Parathyroid adenoma (tissue), 2 donors: ENCODE data around the gene INAVA.

Experiments
- H2AFZ ChIP-seq: fragments of 300-600 bp; sonication (generic); one replicate; pipeline ENCODE4 v1.7.0; 2017; ENCODE audit warnings: antibody characterized with exemption, mild to moderate bottlenecking
- H3K27ac ChIP-seq: fragments of 300-600 bp; sonication (generic); one replicate; pipeline ENCODE4 v1.7.0; 2017
- H3K27me3 ChIP-seq: fragments of 300-600 bp; sonication (generic); one replicate; pipeline ENCODE4 v1.7.0; 2017; ENCODE audit warnings: low read length; ENCODE audit not compliant: control insufficient read depth, insufficient read depth
- H3K36me3 ChIP-seq: fragments of 300-600 bp; sonication (generic); one replicate; pipeline ENCODE4 v1.7.0; 2017; ENCODE audit warnings: low read length; ENCODE audit not compliant: control insufficient read depth, insufficient read depth
- H3K4me1 ChIP-seq: fragments of 300-600 bp; sonication (generic); one replicate; pipeline ENCODE4 v1.7.0; 2017; ENCODE audit warnings: control low read depth
- H3K4me2 ChIP-seq: fragments of 300-600 bp; sonication (generic); one replicate; pipeline ENCODE4 v1.7.0; 2017; ENCODE audit warnings: low read length
- H3K4me3 ChIP-seq: fragments of 300-600 bp; sonication (generic); one replicate; pipeline ENCODE4 v1.7.0; 2017; ENCODE audit warnings: low read depth, low read length
- H3K79me2 ChIP-seq: fragments of 300-600 bp; sonication (generic); one replicate; pipeline ENCODE4 v1.7.0; 2017; ENCODE audit warnings: control low read depth
- H3K9ac ChIP-seq: fragments of 300-600 bp; sonication (generic); one replicate; pipeline ENCODE4 v1.7.0; 2017; ENCODE audit warnings: mild to moderate bottlenecking
- H3K9me3 ChIP-seq: fragments of 300-600 bp; sonication (generic); one replicate; pipeline ENCODE4 v1.7.0; 2017; ENCODE audit warnings: low read length; ENCODE audit not compliant: control insufficient read depth
- TF ChIP-seq, protein P1 (sequence below): fragments of 300-600 bp; sonication (generic); IDR thresholded peaks from one replicate; pipeline ENCODE4 v1.7.0; 2017; ENCODE audit warnings: antibody characterized with exemption, mild to moderate bottlenecking
- donor health status: primary hyperparathyroidism.

INAVA gene

DNA sequence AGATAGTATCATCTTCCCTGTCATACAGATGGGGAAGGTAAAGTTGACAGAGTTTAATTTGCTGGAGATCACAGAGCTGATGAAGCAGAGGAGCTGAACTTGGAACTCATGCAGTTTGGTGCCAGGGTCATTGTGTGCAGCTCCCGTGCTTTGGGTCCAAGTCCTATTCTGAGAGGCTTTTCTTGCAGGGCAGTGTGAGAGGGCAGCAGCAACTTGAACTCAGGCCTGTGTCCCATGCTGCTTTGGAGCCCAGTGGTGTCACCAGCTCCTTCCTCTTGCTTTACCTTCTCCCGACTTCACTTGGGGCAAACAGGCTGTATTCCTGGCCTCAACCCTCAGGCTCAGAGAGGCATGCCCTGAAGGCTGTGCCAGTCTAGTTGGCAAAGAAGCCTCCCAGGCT lies 24.7 kb downstream of the INAVA start:
- Histone ChIP-seq H3K4me3 (no peak overlapping the region), H3K9ac (no peak overlapping the region), H2AFZ (no peak overlapping the region), H3K4me2 (no peak overlapping the region), H3K9me3 (no peaks in the 10 kb centered on the region), H3K27ac (no peak overlapping the region), H3K27me3 (no peaks in the 10 kb centered on the region), H3K36me3 (no peaks in the 10 kb centered on the region), H3K4me1 (no peaks in the 10 kb centered on the region), H3K79me2 (no peaks in the 10 kb centered on the region)
- TF ChIP-seq, protein P1, sequence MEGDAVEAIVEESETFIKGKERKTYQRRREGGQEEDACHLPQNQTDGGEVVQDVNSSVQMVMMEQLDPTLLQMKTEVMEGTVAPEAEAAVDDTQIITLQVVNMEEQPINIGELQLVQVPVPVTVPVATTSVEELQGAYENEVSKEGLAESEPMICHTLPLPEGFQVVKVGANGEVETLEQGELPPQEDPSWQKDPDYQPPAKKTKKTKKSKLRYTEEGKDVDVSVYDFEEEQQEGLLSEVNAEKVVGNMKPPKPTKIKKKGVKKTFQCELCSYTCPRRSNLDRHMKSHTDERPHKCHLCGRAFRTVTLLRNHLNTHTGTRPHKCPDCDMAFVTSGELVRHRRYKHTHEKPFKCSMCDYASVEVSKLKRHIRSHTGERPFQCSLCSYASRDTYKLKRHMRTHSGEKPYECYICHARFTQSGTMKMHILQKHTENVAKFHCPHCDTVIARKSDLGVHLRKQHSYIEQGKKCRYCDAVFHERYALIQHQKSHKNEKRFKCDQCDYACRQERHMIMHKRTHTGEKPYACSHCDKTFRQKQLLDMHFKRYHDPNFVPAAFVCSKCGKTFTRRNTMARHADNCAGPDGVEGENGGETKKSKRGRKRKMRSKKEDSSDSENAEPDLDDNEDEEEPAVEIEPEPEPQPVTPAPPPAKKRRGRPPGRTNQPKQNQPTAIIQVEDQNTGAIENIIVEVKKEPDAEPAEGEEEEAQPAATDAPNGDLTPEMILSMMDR = no peak

DNA sequence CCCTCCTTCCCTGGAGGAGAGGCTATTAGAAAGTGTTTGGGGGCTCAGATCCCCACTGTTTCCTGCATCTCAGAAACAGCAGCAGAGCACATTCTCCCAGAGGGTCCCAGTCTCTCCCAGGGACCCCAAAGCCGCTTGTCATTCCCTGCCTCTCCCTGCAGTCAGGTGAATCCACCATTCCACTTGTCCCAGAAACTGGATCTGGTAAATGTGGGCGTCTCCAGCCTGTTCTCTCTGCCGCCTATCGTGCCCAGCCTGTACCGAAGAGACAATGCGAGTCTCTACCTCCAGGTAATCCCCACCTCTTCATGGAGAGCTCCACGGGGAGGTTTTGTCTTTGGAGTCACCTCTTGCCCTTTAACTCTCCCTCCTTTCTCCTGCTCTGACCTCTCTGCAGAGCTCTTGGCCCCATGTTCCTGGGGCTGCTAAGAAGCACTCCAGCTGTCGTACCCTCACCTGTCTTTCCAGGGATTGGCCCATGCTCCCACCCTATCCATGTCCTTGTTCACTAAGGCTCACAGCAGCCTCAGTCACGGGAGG lies 26.9 kb downstream of the INAVA start:
- H3K27ac ChIP-seq = no peak overlapping the region
- H2AFZ ChIP-seq = no peak overlapping the region
- H3K4me3 ChIP-seq = no peak overlapping the region
- no peaks in the 10 kb centered on the region for H3K79me2 ChIP-seq
- no peaks in the 10 kb centered on the region for H3K9me3 ChIP-seq
- H3K27me3 ChIP-seq = no peaks in the 10 kb centered on the region
- no peak overlapping the region for H3K4me2 ChIP-seq
- H3K36me3 ChIP-seq = no peaks in the 10 kb centered on the region
- H3K9ac ChIP-seq = no peak overlapping the region
- H3K4me1 ChIP-seq = no peaks in the 10 kb centered on the region
- TF ChIP-seq, protein P1 = no peak

DNA sequence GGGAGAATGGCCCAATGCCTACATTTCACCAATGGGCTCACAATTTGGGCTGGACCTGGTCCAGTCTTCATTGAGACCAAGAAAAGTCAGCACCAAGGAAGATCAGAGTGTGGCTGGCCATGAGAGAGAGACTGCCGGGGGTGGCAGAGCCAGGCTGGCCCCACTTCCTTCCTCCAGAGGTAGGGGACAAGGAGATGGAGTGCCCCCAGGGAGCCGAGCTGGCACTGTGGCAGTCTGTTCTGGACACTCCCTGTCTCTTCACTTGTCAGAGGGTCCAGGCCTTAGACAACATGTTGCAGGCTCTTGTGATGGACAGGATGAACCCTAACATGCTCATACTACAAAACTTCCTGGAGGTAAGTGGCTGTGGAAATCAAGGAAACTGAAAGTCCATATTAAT lies 27.7 kb downstream of the INAVA start:
- Histone ChIP-seq H3K27ac (no peak overlapping the region), H3K9me3 (no peaks in the 10 kb centered on the region), H2AFZ (no peak overlapping the region), H3K4me3 (no peak overlapping the region), H3K79me2 (no peaks in the 10 kb centered on the region), H3K9ac (no peak overlapping the region), H3K27me3 (no peaks in the 10 kb centered on the region), H3K4me2 (no peak overlapping the region), H3K36me3 (no peaks in the 10 kb centered on the region), H3K4me1 (no peaks in the 10 kb centered on the region)
- TF ChIP-seq, protein P1 = no peak

DNA sequence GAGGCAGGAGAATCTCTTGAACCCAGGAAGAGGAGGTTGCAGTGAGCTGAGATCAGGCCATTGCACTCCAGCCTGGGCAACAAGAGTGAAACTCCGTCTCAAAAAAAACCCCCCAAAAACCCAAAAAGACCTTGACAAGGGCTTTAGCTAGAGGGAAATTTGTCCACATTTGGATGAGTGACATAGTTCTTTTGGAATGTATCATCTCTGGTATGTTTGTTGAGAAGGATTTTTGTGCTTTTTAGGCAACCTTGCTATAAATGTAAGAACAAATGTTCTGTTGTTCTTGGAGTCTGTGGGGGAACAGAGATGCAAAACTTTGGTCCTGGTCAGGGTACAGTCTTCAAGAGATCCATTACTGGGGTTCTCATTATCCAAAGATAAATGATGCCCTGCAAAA lies 28.9 kb downstream of the INAVA start:
- no peak overlapping the region for H3K4me3 ChIP-seq
- H3K27ac ChIP-seq = no peak overlapping the region
- no peaks in the 10 kb centered on the region for H3K79me2 ChIP-seq
- H2AFZ ChIP-seq = no peak overlapping the region
- no peaks in the 10 kb centered on the region for H3K36me3 ChIP-seq
- TF ChIP-seq, protein P1 = no peak
- no peaks in the 10 kb centered on the region for H3K9me3 ChIP-seq
- no peak overlapping the region for H3K4me2 ChIP-seq
- no peak overlapping the region for H3K9ac ChIP-seq
- H3K4me1 ChIP-seq = no peaks in the 10 kb centered on the region
- no peaks in the 10 kb centered on the region for H3K27me3 ChIP-seq

DNA sequence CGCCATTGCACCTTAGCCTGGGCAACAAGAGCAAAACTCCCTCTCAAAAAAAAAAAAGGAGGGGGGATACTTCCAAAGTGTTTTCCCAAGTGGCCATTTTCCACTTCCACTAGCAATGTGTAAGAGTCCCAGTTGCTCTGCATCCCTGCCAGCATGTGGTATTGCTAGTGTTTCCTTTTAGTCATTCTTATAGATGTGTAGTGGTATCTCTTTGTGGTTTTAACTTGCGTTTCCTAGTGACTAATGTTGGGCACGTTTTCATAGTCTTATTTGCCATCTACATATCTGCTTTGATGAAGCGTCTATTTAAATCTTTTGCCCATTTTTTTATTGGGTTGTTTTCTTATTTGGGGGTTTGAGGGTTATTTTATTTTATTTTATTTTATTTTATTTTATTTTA lies 31.1 kb downstream of the INAVA start:
- Histone ChIP-seq H3K36me3 (no peaks in the 10 kb centered on the region), H3K4me3 (no peak overlapping the region), H3K27me3 (no peaks in the 10 kb centered on the region), H3K4me1 (no peaks in the 10 kb centered on the region), H3K4me2 (no peak overlapping the region), H3K9me3 (no peaks in the 10 kb centered on the region), H3K9ac (no peak overlapping the region), H3K27ac (no peak overlapping the region), H2AFZ (no peak overlapping the region), H3K79me2 (no peaks in the 10 kb centered on the region)
- TF ChIP-seq, protein P1 = no peak
